AG04450 (cell line): ENCODE measurements around the gene SEC31B. TPM values are rescaled to one million over a fixed set of nuclear protein-coding genes. Genes with fewer than 3 reads are reported as not detected.

ENCODE experiments used
- CTCF ChIA-PET: fragments of 300-600, 350-600 bp; formaldehyde crosslinking; extraction: SDS; loops from one replicate; lab custom pipeline; 2022; ENCODE audit warnings: antibody characterized with exemption, inconsistent platforms; lab: Charles Lee
- POLR2A ChIA-PET: fragments of 350-600 bp; formaldehyde crosslinking; extraction: SDS; loops from one replicate; lab custom pipeline; 2021; ENCODE audit warnings: antibody characterized with exemption, inconsistent platforms; lab: Yijun Ruan, JAX
- DNase-seq: peaks from one replicate; pipeline ENCODE4 v3.0.0-alpha.2; 2011; ENCODE audit warnings: low read depth, low spot score
- H3K27ac ChIP-seq: one replicate; pipeline ENCODE4 v1.5.1; 2012; ENCODE audit warnings: low read depth, low read length, control low read depth
- H3K27me3 ChIP-seq: one replicate; pipeline ENCODE4 v1.6.0; 2012; ENCODE audit warnings: low read length; ENCODE audit not compliant: control insufficient read depth, insufficient read depth
- H3K4me3 ChIP-seq: 2 replicates; pipeline ENCODE4 v1.5.1; 2011; ENCODE audit warnings: mild to moderate bottlenecking, low read depth, low read length, control low read depth
- H3K9me3 ChIP-seq: 2 replicates; pipeline ENCODE4 v1.5.1; 2012; ENCODE audit warnings: low read length; ENCODE audit not compliant: control insufficient read depth, insufficient read depth
- CTCF ChIP-seq: IDR thresholded peaks from 2 replicates; pipeline ENCODE4 v1.5.1; 2011; ENCODE audit warnings: low read depth, low read length, control low read depth, inconsistent platforms
- polyA plus RNA-seq: library from polyadenylated mRNA; depleted of rRNA; stranded (reverse); fragments of >200 nt; gene quantifications from 2 replicates; pipeline ENCODE4 v1.2.3, GENCODE V29; 2011

SEC31B gene
- polyA plus RNA-seq, 1 experiment = 4.8 TPM

GRCh38 chr10:100448951-100449350 is 70.7 kb downstream of the SEC31B start:
- H3K9me3 ChIP-seq = no peaks in the 10 kb centered on the region
- CTCF ChIA-PET = interaction anchor here (1.0 kb wide), 1 partner anchor 110 kb away, joined by 3 read pairs; no protein-coding TSS in a partner anchor
- DNase-seq = no peak
- TF ChIP-seq CTCF = no peak
- no peak overlapping the region for H3K27ac ChIP-seq
- no peak overlapping the region for H3K4me3 ChIP-seq
- H3K27me3 ChIP-seq = peaks cover 6% of the 10 kb centered on the region
- POLR2A ChIA-PET = no interaction called here

- H3K9me3 ChIP-seq = no peaks in the 10 kb centered on the region
- POLR2A ChIA-PET = no interaction called here
- H3K27ac ChIP-seq = no peak overlapping the region
- no peak for TF ChIP-seq CTCF
- H3K4me3 ChIP-seq = no peak overlapping the region
- H3K27me3 ChIP-seq = peaks cover 6% of the 10 kb centered on the region
- no peak for DNase-seq
- CTCF ChIA-PET = no interaction called here
Observed at GRCh38 chr10:100447663-100448062, 72.0 kb downstream of the SEC31B start.

- no peak overlapping the region for H3K27ac ChIP-seq
- H3K27me3 ChIP-seq = peaks cover 6% of the 10 kb centered on the region
- ChIA-PET POLR2A (no interaction called here), CTCF (interaction anchor here (1.1 to 2.0 kb wide), 3 partner anchors 12 to 73 kb away, joined by 5 to 6 read pairs (median 6); no protein-coding TSS in a partner anchor)
- H3K4me3 ChIP-seq = no peak overlapping the region
- no peak for DNase-seq
- TF ChIP-seq CTCF = no peak
- H3K9me3 ChIP-seq = no peaks in the 10 kb centered on the region
Observed at GRCh38 chr10:100446130-100446761, 73.4 kb downstream of the SEC31B start.

GRCh38 chr10:100442548-100442947 is 77.1 kb downstream of the SEC31B start:
- Histone ChIP-seq H3K27me3 (no peaks in the 10 kb centered on the region), H3K4me3 (no peak overlapping the region), H3K27ac (no peak overlapping the region), H3K9me3 (no peaks in the 10 kb centered on the region)
- POLR2A ChIA-PET = no interaction called here
- no peak for TF ChIP-seq CTCF
- CTCF ChIA-PET = interaction anchor here (1.0 kb wide), 1 partner anchor 8 kb away, joined by 4 read pairs; no protein-coding TSS in a partner anchor
- no peak for DNase-seq

GRCh38 chr10:100438674-100439315 is 80.9 kb downstream of the SEC31B start:
- H3K4me3 ChIP-seq = no peak overlapping the region
- TF ChIP-seq CTCF = no peak
- DNase-seq = no peak
- CTCF ChIA-PET = interaction anchor here (0.6 to 3.5 kb wide), 7 partner anchors 44 to 440 kb away, joined by 3 to 20 read pairs (median 4); partner anchors contain the start of gene HIF1AN
- H3K9me3 ChIP-seq = no peaks in the 10 kb centered on the region
- POLR2A ChIA-PET = no interaction called here
- no peak overlapping the region for H3K27ac ChIP-seq
- H3K27me3 ChIP-seq = no peaks in the 10 kb centered on the region
